Hepatic stellate cell (primary cell): Measurements from ENCODE around the gene RALGDS.

Experiments used
- DNase-seq: peaks from one replicate; pipeline ENCODE4 v3.0.0; 2011; ENCODE audit warnings: low spot score

The RALGDS gene

DNA sequence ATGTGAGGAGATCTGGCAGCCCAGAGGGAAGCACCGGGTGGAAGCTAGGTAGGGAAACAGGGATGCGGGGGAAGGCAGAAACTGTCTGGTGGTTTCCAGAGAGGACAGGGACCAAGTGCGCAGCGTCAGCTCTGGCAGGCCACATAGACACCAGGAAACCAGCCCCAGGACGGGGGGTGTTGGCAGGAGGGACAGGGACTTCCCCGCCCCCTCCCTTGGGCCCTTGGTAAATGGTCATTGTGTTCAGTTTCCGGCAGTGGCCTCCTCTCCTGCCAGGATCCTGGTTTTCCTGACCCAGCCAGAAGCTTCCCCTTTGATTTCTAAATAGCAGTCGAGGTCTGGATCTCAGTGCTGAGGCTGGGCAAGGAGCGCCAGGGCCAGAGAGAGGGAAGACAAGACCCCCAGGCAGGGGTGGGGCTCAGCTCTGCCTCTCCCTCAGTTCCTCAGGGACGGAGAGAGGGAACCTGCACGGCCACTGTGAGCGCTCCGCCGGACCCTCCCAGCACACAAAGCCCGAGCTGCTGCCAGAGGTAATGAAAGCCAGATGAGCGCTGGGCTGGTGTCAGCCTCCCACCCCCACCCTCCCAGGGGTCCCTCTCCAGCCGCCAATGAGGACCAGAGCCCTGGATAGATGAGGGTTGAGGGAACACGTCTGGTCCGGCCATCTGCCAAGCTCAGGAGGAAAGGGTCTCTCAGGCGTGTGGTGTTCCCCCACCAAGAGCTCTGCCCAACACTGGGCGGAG is 1.8 kb downstream of the RALGDS start:
- DNase-seq, result no peak

GRCh38 chr9:133118568-133118967 is 2.5 kb downstream of the RALGDS start:
- DNase-seq, result no peak

DNA sequence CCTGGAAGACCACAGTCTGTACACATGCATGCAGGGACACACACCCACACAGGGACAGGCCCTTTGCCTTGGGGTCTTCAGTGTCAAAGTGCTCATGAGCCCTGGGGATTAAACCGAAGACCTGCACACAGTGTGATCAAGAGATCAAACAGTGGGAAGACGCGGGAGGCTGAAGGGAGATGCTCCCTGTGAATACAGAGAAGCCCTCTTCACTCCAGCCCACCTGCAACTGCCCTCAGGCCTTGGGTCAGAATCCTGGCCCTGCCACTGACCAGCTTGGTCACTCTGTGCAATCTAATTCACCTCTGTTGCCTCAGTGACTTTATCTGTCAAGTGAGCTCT is 2.9 kb downstream of the RALGDS start:
- no peak for DNase-seq

GRCh38 chr9:133117271-133118178 is 3.5 kb downstream of the RALGDS start:
- no peak for DNase-seq

- DNase-seq, result no peak
These were observed 4.5 kb downstream of the RALGDS start for GRCh38 chr9:133116346-133117231.

DNA sequence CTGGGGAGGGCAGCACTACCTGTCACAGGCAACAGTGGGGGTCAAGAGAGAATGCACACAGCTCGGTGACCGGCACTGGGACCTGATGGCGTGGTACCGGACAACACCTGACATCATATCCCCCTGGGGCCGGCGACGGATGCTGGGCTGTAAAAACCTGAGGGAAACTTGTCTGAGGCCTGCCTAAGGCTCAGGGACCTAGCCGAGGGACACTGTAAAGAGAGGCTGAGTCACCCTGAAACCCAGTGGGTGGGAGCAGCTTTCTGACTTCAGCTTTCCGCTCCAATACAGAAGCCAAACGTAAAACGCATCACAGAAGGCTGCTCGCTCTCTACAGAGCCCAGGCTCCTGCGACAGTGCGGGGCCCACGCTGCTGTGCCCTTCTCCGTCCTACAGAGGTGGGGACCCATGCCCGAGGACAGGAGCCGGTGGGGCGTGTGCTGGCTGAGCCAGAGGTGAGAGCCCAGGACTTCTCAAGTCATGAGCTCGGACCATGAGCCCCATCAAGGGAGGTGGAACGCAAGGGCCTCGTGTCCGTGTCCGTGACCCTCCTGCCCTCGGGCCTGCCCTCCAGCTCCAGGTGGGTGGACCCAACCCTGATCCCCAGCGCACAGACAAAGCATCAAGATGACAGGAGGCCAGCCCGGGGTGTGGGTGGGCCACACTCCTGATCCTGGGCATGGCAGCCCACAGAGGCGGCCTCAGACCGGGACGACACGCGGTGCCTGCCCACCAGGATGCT is 5.3 kb downstream of the RALGDS start:
- no peak for DNase-seq

DNA sequence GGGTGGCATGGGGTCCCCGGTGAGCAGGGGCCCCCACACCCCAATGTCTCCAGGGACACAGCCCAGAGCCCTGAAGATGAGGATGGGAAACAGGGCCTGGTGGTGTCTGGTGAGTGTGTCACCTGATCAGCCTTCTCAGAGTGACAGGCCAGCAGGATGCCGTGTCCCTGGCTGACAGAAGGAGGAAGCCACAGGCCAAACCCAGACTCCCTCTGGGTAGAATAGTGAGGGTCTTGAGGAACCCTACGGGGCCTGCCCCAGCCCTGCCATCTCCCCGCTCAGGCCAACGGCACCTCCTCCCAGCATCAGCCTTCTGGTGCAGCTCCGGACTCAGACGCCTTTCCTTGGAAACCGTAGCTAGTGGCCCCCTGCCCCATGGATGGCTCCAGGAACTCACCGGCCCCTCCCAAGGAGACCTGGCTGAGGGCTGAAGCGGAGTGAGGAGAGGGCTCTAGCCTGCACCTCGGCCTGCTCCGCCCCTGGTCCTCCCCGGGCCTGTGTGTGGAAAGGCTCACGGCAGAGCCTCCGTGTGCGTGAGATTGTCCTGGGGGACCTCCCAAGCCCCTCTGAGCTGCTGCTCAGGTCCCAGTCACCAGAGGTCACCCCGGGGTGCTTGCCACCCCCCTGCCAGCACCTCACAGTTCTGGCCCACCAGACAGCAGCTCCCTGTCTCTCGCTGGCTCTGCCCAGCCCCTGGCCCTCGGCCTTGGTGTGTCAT is 6.0 kb downstream of the RALGDS start:
- DNase-seq, result no peak

- DNase-seq, result no peak
These were observed 6.8 kb downstream of the RALGDS start for GRCh38 chr9:133113949-133114885.

DNA sequence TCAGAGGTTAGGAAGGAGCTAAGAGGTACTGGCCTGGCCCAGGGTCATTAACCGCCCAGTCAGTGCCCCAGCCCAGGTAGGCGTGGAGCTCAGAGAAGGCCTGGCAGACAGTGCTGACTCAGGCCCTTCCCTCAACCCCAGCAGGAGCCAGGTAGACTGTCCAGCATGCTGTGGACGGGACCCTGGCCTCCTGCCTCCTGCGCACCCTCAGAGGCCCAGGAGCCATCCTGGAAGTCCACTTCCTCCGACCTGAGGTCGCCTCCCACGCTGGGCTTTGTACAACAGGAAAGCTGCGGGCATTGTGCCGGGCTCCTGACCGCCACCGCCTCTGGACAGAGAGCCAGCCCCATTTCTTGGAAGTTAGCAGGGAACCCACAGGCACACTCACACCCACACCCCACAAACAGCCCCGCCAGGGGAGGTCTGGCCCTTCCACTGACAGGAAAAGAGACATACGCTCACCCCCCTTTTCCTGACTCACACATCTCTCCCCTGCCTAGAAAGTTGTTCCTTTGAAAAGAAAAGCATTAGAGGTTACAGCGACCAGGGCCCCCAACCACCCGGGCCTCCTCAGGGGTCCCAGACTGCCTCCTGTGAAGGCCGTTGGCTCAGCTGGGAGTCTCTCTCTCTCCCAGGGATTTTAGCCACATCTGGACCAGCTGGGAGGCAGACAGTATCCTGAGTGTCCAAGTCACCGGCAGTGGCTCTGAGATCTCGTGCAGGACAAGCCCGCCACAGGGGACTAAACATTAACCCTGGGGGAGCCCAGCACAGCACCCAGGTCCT is 7.7 kb downstream of the RALGDS start:
- DNase-seq, result no peak

DNA sequence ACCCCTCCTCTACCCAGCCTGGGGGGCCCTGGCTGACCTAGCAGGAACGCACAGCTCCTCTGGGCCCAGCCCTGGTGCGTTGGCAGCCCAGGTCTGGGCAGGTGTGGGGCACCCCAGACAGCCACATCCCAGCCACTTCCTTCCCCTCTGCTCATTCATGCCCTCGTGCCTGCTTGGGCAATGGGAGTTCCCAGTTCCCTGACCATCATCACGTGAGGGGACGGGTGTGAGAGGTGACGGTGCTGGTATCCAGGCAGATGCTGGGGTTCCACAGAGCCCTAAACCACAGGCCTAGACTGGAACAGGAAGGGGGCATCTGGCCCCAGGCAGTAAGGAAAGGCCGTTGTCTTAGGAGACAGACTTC is 8.4 kb downstream of the RALGDS start:
- DNase-seq, result no peak

- DNase-seq, result no peak
These were observed 9.0 kb downstream of the RALGDS start for GRCh38 chr9:133111808-133112662.

GRCh38 chr9:133109931-133110650 is 10.9 kb downstream of the RALGDS start:
- DNase-seq, result no peak

GRCh38 chr9:133108794-133109641 is 12.0 kb downstream of the RALGDS start:
- DNase-seq, result no peak

DNA sequence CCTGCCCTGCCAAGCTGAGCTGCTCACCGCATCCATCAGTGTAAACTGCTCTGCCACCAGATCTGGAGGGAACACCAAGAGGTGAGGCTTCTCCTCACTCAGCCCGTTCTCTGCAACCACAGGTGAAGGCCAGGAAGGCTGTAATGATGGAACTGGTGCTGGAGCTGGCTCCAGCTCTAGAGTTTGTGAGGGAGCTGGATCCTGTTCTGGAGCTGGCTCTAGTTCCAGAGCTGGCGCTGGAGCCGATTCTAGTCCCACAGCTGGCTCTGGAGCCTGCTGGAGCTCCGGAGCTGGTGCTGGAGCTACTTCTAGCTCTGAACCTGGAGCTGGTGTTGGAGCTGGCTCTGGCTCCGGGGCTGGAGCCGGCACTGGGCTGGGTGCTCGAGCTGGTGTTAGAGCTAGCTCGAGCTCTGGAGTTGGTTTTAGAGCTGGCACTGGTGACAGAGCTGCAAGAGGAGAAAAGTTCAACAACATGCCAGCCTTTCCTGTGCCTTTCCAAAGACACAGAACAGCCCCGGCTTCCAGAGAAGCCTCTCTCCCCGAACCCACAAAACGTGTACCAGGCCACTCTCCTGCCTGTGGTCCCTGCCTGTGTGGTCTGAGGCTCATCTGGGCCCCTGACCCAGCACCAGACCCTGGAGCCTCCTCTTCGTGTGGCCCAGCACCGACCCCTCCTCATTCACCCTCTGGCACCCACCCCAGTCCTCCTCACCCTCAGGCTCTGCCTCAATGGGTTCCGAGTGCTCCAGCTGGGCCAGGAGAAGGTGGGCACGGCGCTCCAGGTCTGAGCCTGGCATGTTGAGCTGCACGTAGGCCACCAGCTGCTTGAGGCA is 12.9 kb downstream of the RALGDS start:
- DNase-seq, result no peak

- DNase-seq, result no peak
These were observed 13.8 kb downstream of the RALGDS start for GRCh38 chr9:133107245-133107722.
